ENCODE results near the gene FSTL4. TPM values are rescaled to one million over a fixed set of nuclear protein-coding genes. Genes with fewer than 3 reads are reported as not detected.
A peak's percentile ranks its signal among the peaks of the same experiment; 100 is the strongest.

The FSTL4 gene
- total and polyA plus RNA-seq, 4 donors = 2.3 to 6.4 (median 5.5) TPM

DNA sequence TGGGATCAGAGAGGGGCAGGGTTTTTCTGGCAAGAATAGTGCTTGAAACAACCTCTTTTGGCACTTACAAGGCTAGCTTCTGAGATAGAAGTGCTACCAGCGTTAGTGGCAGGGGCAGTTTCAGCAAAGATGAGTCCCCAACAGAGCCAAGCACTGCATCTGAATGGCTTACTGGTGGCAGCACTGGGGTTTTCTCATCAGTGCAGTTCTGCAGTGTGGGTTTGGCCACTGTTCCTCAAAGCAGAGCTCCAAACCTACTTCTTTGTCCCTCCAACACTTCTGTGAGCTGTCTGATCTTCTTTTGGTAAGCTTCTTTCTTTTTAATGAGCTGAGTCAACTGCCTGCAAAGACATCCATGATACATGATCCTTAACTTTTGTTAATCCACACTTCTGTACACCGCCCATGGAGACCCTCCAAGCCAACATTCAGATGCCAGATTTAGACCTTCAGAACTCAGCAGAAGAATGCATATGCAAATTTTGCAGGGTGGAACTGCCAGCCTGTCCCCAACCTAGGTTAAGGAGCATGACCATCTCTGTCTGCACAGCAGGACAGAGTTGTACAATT is 29.9 kb upstream of the FSTL4 start:
- Histone ChIP-seq H3K36me3 (ENCODE audit: control insufficient read depth, insufficient read depth, low read length) (no peaks in the 10 kb centered on the region), H3K27ac (ENCODE audit: low read depth, low read length) (no peak overlapping the region), H3K27me3 (ENCODE audit: control insufficient read depth, insufficient read depth, low read length) (peaks cover 2% of the 10 kb centered on the region), H3K4me1 (ENCODE audit: control insufficient read depth, insufficient read depth, low read length) (no peaks in the 10 kb centered on the region), H3K9me3 (ENCODE audit: control insufficient read depth, insufficient read depth, low read length) (no peaks in the 10 kb centered on the region), H3K4me3 (ENCODE audit: low read depth, low read length) (no peak overlapping the region)
- 79% methylated on average over 2 of the region's 2 CpGs for WGBS (ENCODE audit: insufficient coverage)
- DNase-seq (ENCODE audit: low read depth in 4 of 6, low spot score in 6 of 6) = no peak

DNA sequence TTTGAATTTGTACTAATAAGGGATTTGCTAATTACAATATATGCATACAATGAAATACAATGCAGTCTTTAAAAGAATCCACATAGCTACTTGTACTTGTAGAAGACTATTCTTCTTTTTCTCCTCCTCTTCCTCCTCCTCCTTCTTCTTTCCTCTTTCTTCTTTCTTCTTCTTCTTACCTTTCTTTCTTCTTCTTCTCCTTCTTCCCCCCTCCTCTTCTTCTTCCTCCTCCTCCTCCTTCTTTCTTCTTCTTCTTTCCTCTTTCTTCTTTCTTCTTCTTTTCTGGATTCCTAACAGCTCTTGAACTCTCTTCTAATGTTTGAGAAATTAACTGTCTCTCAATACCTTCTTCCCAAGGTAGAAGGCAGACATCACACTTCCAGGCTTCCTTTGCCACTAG is 29.3 kb upstream of the FSTL4 start:
- H3K27ac ChIP-seq (ENCODE audit: low read depth, low read length) = no peak overlapping the region
- H3K9me3 ChIP-seq (ENCODE audit: control insufficient read depth, insufficient read depth, low read length) = no peaks in the 10 kb centered on the region
- H3K4me1 ChIP-seq (ENCODE audit: control insufficient read depth, insufficient read depth, low read length) = no peaks in the 10 kb centered on the region
- no peak overlapping the region for H3K4me3 ChIP-seq (ENCODE audit: low read depth, low read length)
- H3K27me3 ChIP-seq (ENCODE audit: control insufficient read depth, insufficient read depth, low read length) = peaks cover 2% of the 10 kb centered on the region
- H3K36me3 ChIP-seq (ENCODE audit: control insufficient read depth, insufficient read depth, low read length) = no peaks in the 10 kb centered on the region
- DNase-seq (ENCODE audit: low read depth in 4 of 6, low spot score in 6 of 6) = no peak

GRCh38 chr5:133639850-133640528 is 27.6 kb upstream of the FSTL4 start:
- 57% methylated on average over 2 of the region's 4 CpGs for WGBS (ENCODE audit: insufficient coverage)
- Histone ChIP-seq H3K27ac (ENCODE audit: low read depth, low read length) (no peak overlapping the region), H3K9me3 (ENCODE audit: control insufficient read depth, insufficient read depth, low read length) (no peaks in the 10 kb centered on the region), H3K4me3 (ENCODE audit: low read depth, low read length) (no peak overlapping the region), H3K4me1 (ENCODE audit: control insufficient read depth, insufficient read depth, low read length) (no peaks in the 10 kb centered on the region), H3K36me3 (ENCODE audit: control insufficient read depth, insufficient read depth, low read length) (no peaks in the 10 kb centered on the region), H3K27me3 (ENCODE audit: control insufficient read depth, insufficient read depth, low read length) (peaks cover 2% of the 10 kb centered on the region)
- peak in 1 of 6 donors; percentile 45 for DNase-seq (ENCODE audit: low read depth in 4 of 6, low spot score in 6 of 6)

GRCh38 chr5:133638436-133638835 is 26.1 kb upstream of the FSTL4 start:
- Histone ChIP-seq H3K36me3 (ENCODE audit: control insufficient read depth, insufficient read depth, low read length) (no peaks in the 10 kb centered on the region), H3K27me3 (ENCODE audit: control insufficient read depth, insufficient read depth, low read length) (peaks cover 2% of the 10 kb centered on the region), H3K4me1 (ENCODE audit: control insufficient read depth, insufficient read depth, low read length) (no peaks in the 10 kb centered on the region), H3K9me3 (ENCODE audit: control insufficient read depth, insufficient read depth, low read length) (no peaks in the 10 kb centered on the region), H3K27ac (ENCODE audit: low read depth, low read length) (no peak overlapping the region), H3K4me3 (ENCODE audit: low read depth, low read length) (no peak overlapping the region)
- no peak for DNase-seq (ENCODE audit: low read depth in 4 of 6, low spot score in 6 of 6)
- WGBS (ENCODE audit: insufficient coverage) = 41% methylated on average over 1 of the region's 4 CpGs

DNA sequence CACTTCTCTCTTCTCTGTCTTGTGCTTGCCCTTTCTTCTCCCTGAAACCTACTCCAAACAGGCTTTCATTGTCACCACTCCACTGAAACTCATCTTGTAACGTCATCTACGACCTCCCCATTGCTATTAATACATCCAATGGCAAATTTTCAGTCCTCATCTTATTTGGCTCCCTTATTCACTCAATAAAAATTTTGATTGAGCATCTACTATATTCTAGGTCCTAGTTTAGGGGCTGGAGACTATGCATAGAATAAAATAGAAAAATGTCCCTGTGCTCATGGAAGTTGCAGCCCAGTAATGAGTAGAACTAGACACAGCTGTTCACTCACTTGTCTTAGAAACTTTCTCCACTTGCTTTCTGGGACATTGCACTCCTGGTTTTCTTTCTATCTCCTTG is 24.9 kb upstream of the FSTL4 start:
- Histone ChIP-seq H3K27me3 (ENCODE audit: control insufficient read depth, insufficient read depth, low read length) (peaks cover 2% of the 10 kb centered on the region), H3K36me3 (ENCODE audit: control insufficient read depth, insufficient read depth, low read length) (no peaks in the 10 kb centered on the region), H3K4me1 (ENCODE audit: control insufficient read depth, insufficient read depth, low read length) (no peaks in the 10 kb centered on the region), H3K4me3 (ENCODE audit: low read depth, low read length) (no peak overlapping the region), H3K9me3 (ENCODE audit: control insufficient read depth, insufficient read depth, low read length) (no peaks in the 10 kb centered on the region), H3K27ac (ENCODE audit: low read depth, low read length) (no peak overlapping the region)
- 67% methylated on average over 2 of the region's 2 CpGs for WGBS (ENCODE audit: insufficient coverage)
- no peak for DNase-seq (ENCODE audit: low read depth in 4 of 6, low spot score in 6 of 6)

DNA sequence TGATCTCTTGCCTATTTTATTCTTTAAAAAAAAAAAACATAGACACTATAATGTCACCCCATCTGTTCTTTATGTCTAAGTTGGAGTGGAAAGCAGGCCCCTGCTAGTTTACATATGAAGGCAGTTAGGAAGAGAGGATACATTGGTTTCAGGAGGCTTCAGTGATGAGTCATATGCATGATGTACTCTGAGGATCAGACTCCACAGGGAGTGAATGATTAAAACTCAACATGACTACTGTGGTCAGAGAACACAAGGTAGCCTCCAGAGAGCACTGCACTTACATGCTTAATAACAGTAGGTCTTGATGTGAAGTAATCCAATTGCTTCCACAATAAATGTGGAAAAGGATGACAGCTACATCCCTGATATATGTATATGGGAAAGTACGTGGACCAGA is 22.7 kb upstream of the FSTL4 start:
- DNase-seq (ENCODE audit: low read depth in 4 of 6, low spot score in 6 of 6) = peak in 1 of 6 donors; percentile 2
- Histone ChIP-seq H3K27ac (ENCODE audit: low read depth, low read length) (no peak overlapping the region), H3K4me3 (ENCODE audit: low read depth, low read length) (no peak overlapping the region), H3K36me3 (ENCODE audit: control insufficient read depth, insufficient read depth, low read length) (no peaks in the 10 kb centered on the region), H3K9me3 (ENCODE audit: control insufficient read depth, insufficient read depth, low read length) (no peaks in the 10 kb centered on the region), H3K27me3 (ENCODE audit: control insufficient read depth, insufficient read depth, low read length) (peaks cover 2% of the 10 kb centered on the region), H3K4me1 (ENCODE audit: control insufficient read depth, insufficient read depth, low read length) (no peaks in the 10 kb centered on the region)
- WGBS (ENCODE audit: insufficient coverage) = no CpG with 5 or more reads among the region's 1 CpG

DNA sequence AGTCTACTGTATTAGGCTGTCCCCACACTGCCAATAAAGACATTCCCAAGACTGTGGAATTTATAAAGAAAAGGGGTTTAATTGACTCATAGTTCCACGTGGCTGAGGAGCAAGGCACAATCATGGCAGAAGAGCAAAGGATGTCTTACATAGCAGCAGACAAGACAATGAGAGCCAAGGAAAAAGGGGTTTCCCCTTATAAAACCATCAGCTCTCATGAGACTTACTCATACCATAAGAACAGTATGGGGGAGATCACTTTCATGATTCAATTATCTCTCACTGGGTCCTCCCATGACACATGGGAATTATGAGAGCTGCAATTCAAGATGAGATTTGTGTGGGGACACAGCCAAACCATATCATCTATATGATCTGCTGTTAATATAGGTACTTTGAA is 14.8 kb upstream of the FSTL4 start:
- no peak for DNase-seq (ENCODE audit: low read depth in 4 of 6, low spot score in 6 of 6)
- WGBS (ENCODE audit: insufficient coverage) = no CpG with 5 or more reads among the region's 1 CpG

GRCh38 chr5:133624316-133624715 is 12.0 kb upstream of the FSTL4 start:
- no CpG with 5 or more reads among the region's 3 CpGs for WGBS (ENCODE audit: insufficient coverage)
- H3K36me3 ChIP-seq (ENCODE audit: control insufficient read depth, insufficient read depth, low read length) = no peaks in the 10 kb centered on the region
- no peak overlapping the region for H3K27ac ChIP-seq (ENCODE audit: low read depth, low read length)
- no peak for DNase-seq (ENCODE audit: low read depth in 4 of 6, low spot score in 6 of 6)
- no peaks in the 10 kb centered on the region for H3K9me3 ChIP-seq (ENCODE audit: control insufficient read depth, insufficient read depth, low read length)
- H3K27me3 ChIP-seq (ENCODE audit: control insufficient read depth, insufficient read depth, low read length) = no peaks in the 10 kb centered on the region
- no peaks in the 10 kb centered on the region for H3K4me1 ChIP-seq (ENCODE audit: control insufficient read depth, insufficient read depth, low read length)
- no peak overlapping the region for H3K4me3 ChIP-seq (ENCODE audit: low read depth, low read length)

More for the DNA sequence above, 14.8 kb upstream of the FSTL4 start:
- H3K4me3 ChIP-seq (ENCODE audit: low read depth, low read length) = no peak overlapping the region
- no peaks in the 10 kb centered on the region for H3K4me1 ChIP-seq (ENCODE audit: control insufficient read depth, insufficient read depth, low read length)
- H3K27ac ChIP-seq (ENCODE audit: low read depth, low read length) = no peak overlapping the region
- no peaks in the 10 kb centered on the region for H3K27me3 ChIP-seq (ENCODE audit: control insufficient read depth, insufficient read depth, low read length)
- H3K36me3 ChIP-seq (ENCODE audit: control insufficient read depth, insufficient read depth, low read length) = no peaks in the 10 kb centered on the region
- no peaks in the 10 kb centered on the region for H3K9me3 ChIP-seq (ENCODE audit: control insufficient read depth, insufficient read depth, low read length)

DNA sequence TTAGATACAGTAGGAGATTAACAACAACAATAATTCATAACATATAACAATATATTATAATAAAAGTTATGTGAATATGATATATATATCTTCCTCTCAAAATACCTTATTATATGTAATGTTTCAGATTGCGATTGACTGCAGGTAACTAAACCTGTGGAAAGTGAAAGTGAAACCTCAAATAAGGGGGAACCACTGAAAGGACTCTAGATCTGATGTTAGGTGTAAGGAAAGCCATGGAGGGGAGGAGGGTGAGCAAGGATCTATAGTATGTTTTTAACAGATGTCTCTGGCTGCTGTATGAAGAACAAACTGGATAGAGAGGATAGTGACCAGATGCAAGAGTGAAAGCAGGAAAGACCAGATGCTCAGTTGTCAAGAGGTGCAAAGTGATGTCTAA is 5.8 kb upstream of the FSTL4 start:
- Histone ChIP-seq H3K27ac (ENCODE audit: low read depth, low read length) (no peak overlapping the region), H3K9me3 (ENCODE audit: control insufficient read depth, insufficient read depth, low read length) (no peaks in the 10 kb centered on the region), H3K36me3 (ENCODE audit: control insufficient read depth, insufficient read depth, low read length) (no peaks in the 10 kb centered on the region), H3K4me3 (ENCODE audit: low read depth, low read length) (no peak overlapping the region), H3K4me1 (ENCODE audit: control insufficient read depth, insufficient read depth, low read length) (no peaks in the 10 kb centered on the region), H3K27me3 (ENCODE audit: control insufficient read depth, insufficient read depth, low read length) (peaks cover 19% of the 10 kb centered on the region)
- DNase-seq (ENCODE audit: low read depth in 4 of 6, low spot score in 6 of 6) = no peak
- whole genome bisulfite sequencing (ENCODE audit: insufficient coverage) = 100% methylated on average over 1 of the region's 1 CpG

GRCh38 chr5:133613743-133614142 is 1.4 kb upstream of the FSTL4 start:
- peaks cover 56% of the 10 kb centered on the region for H3K27me3 ChIP-seq (ENCODE audit: control insufficient read depth, insufficient read depth, low read length)
- no peaks in the 10 kb centered on the region for H3K9me3 ChIP-seq (ENCODE audit: control insufficient read depth, insufficient read depth, low read length)
- peak in 1 of 6 donors; percentile 7 for DNase-seq (ENCODE audit: low read depth in 4 of 6, low spot score in 6 of 6)
- WGBS (ENCODE audit: insufficient coverage) = no CpG with 5 or more reads among the region's 2 CpGs
- H3K4me1 ChIP-seq (ENCODE audit: control insufficient read depth, insufficient read depth, low read length) = peaks cover 17% of the 10 kb centered on the region
- no peak overlapping the region for H3K27ac ChIP-seq (ENCODE audit: low read depth, low read length)
- no peaks in the 10 kb centered on the region for H3K36me3 ChIP-seq (ENCODE audit: control insufficient read depth, insufficient read depth, low read length)
- no peak overlapping the region for H3K4me3 ChIP-seq (ENCODE audit: low read depth, low read length)
